ENCODE data around the gene SNTG2. TPM values are rescaled to one million over a fixed set of nuclear protein-coding genes. Genes with fewer than 3 reads are reported as not detected.

The SNTG2 gene
- total RNA-seq, 1 donor: 0.09 TPM

DNA sequence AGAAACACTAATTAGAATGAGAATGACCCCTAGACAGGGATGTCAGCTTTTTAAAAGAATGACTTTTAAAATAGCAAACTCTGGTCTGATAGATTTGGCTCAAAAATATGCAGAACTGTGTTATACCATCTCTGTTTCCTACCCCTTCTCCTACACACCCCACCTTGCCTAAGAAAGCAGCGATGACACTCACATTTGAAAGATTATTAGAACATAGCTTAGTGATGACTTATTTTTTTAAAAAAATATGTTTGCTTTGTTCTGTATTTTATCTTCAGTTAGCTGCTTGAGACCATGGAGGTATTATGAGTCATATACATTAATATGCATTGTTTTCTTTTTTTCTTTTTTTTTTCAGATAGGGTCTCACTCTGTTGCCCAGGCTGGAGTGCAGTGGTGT is 286.0 kb downstream of the SNTG2 start:
- H3K4me3 ChIP-seq (ENCODE audit: low read depth, low read length): no peak overlapping the region
- DNase-seq (ENCODE audit: low read depth): no peak
- TF ChIP-seq, protein P1, sequence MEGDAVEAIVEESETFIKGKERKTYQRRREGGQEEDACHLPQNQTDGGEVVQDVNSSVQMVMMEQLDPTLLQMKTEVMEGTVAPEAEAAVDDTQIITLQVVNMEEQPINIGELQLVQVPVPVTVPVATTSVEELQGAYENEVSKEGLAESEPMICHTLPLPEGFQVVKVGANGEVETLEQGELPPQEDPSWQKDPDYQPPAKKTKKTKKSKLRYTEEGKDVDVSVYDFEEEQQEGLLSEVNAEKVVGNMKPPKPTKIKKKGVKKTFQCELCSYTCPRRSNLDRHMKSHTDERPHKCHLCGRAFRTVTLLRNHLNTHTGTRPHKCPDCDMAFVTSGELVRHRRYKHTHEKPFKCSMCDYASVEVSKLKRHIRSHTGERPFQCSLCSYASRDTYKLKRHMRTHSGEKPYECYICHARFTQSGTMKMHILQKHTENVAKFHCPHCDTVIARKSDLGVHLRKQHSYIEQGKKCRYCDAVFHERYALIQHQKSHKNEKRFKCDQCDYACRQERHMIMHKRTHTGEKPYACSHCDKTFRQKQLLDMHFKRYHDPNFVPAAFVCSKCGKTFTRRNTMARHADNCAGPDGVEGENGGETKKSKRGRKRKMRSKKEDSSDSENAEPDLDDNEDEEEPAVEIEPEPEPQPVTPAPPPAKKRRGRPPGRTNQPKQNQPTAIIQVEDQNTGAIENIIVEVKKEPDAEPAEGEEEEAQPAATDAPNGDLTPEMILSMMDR (IDR thresholded peaks at IDR 0.05; ENCODE audit: insufficient read depth, low read length): no peak

DNA sequence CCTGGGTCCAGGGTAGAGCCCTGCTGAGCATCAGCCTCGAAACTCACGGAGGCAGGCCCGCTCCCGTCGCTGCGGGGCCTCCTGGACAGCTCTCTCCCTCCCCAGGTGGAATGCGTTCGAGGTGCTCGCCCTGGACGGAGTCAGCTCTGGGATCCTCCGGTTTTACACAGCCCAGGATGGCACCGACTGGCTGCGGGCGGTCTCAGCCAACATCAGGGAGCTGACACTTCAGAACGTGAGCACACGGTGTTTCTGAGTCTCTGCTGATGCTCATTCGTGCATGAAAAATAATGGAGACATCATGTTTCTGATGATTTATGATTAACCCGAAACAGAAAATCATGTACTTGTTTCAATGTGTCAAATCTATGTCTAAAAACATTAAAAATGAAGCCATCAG is 287.1 kb downstream of the SNTG2 start:
- no peak for DNase-seq (ENCODE audit: low read depth)
- H3K4me3 ChIP-seq (ENCODE audit: low read depth, low read length): no peak overlapping the region
- TF ChIP-seq, protein P1 (IDR thresholded peaks at IDR 0.05; ENCODE audit: insufficient read depth, low read length): no peak

DNA sequence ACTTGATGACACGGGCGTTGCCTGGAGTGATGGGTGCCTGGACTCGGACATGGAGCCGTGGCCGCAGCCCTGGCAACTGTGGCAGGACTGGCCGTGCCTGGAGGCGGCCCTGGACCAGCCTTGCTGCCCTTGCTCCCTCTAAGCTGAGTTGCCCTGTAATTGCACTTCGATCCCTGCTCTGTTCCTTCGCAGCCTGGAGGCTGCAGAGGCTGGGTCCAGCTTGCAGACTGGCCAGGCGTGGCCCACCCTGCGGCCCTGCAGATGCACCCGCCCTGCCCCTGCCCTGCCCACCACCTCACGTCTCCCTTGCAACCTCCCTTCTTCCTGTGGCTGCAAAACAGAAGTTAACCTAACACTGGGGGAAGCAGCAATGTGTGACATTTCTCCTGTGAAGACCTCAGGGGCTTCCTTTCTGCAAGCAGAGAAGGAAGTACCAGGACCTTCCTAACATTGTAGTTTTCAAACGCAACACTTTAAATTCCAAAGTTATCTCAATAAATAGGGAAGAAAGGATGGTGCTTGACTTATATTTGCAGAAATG is 288.0 kb downstream of the SNTG2 start:
- DNase-seq (ENCODE audit: low read depth): no peak
- TF ChIP-seq, protein P1 (IDR thresholded peaks at IDR 0.05; ENCODE audit: insufficient read depth, low read length): no peak
- H3K4me3 ChIP-seq (ENCODE audit: low read depth, low read length): no peak overlapping the region

DNA sequence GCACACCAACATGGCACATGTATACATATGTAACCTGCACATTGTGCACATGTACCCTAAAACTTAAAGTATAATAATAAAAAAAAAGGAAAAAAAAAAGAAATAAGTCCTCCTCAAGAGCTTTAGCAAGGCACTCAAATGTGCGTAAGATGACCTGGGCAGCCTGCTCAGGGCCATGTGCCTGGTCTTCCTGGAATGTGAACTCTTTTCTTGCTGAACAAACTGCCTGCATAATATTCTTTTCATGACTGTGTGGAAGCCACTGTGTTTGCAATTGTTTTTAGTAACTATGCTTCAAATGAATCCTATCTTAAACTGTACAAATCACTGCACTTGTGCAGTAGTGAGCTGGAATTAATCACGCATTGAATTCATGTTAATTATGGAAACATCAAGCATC is 294.5 kb downstream of the SNTG2 start:
- TF ChIP-seq, protein P1 (IDR thresholded peaks at IDR 0.05; ENCODE audit: insufficient read depth, low read length): no peak
- no peak overlapping the region for H3K4me3 ChIP-seq (ENCODE audit: low read depth, low read length)
- DNase-seq (ENCODE audit: low read depth): no peak

DNA sequence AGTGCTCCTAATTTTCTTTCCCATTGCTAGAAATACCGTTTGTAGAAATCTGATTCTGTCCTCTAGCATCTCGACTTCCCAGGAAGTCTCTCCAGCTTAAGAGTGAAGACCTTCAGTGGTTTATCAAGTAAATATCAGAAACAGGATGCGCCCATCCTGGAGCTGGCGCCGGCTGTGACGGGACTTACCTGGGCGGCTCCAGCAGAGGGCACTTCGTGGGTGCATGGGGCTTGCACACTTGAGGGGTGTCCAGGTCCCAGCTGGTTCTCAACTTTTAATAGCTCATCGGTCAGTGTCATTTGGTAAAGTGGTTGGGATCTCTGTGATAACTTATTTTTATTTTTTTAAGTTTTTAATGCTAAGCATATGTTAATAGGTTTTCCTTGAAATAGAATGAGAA is 295.6 kb downstream of the SNTG2 start:
- no peak for DNase-seq (ENCODE audit: low read depth)
- TF ChIP-seq, protein P1 (IDR thresholded peaks at IDR 0.05; ENCODE audit: insufficient read depth, low read length): no peak

DNA sequence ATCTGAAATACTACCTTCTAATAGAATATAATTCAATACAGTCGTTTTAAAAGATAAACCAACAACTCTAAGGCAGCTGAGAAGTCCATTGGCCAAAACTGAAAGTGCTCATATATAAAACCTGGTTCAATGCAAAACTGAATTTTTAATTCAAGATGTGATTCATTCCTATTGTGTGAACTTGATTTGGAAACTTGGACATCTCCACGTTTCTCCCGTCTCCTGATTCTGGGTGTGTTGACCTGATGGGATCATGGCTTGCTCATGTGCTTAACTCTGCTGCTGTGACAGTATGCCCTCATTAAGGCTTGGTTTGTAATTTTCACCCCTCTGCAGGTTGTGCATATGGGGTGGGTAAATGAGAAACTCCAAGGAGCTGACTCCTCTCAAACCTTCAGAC is 296.3 kb downstream of the SNTG2 start:
- H3K4me3 ChIP-seq (ENCODE audit: low read depth, low read length): no peak overlapping the region
- TF ChIP-seq, protein P1 (IDR thresholded peaks at IDR 0.05; ENCODE audit: insufficient read depth, low read length): no peak
- DNase-seq (ENCODE audit: low read depth): no peak

More for the DNA sequence above, 295.6 kb downstream of the SNTG2 start:
- H3K4me3 ChIP-seq (ENCODE audit: low read depth, low read length): no peak overlapping the region

DNA sequence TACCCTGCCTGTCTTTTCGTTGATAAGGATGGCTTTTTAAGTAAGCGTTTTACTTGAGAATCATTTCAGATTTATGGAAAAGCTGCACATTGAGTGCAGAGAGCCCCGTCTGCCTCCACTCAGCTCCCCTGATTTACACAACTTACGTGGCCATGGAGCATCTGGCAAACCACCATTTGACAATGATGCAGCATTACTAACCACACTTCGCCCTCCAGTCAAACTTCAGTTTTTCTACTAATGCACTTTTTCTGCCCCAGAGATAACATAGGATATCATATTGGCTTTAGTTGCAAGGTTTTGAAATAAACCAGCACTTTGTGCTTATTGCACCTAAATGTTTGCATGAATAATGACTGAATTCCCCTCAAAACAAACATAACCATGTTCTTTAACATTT is 297.5 kb downstream of the SNTG2 start:
- no peak overlapping the region for H3K4me3 ChIP-seq (ENCODE audit: low read depth, low read length)
- TF ChIP-seq, protein P1 (IDR thresholded peaks at IDR 0.05; ENCODE audit: insufficient read depth, low read length): no peak
- DNase-seq (ENCODE audit: low read depth): no peak
